Neuronal stem cell (in vitro differentiated cells): Measurements from ENCODE around the gene ENDOV.
A peak's percentile ranks its signal among the peaks of the same experiment; 100 is the strongest.

Experiments
- DNase-seq: peaks from one replicate; pipeline ENCODE4 v3.0.0-alpha.2; 2013; ENCODE audit warnings: low spot score
- H2AFZ ChIP-seq: one replicate; pipeline ENCODE4 v1.6.1; 2013; ENCODE audit warnings: mild to moderate bottlenecking, low read length, inconsistent platforms
- H2AK5ac ChIP-seq: 2 replicates; pipeline ENCODE4 v1.6.1; 2013; ENCODE audit warnings: low read depth, mild to moderate bottlenecking, inconsistent platforms, low read length, moderate library complexity, mixed read lengths
- H2BK120ac ChIP-seq: 2 replicates; pipeline ENCODE4 v1.6.1; 2013; ENCODE audit warnings: low read depth, mild to moderate bottlenecking, inconsistent platforms, low read length, moderate library complexity, mixed read lengths
- H2BK12ac ChIP-seq: one replicate; pipeline ENCODE4 v1.6.1; 2013; ENCODE audit warnings: low read length, inconsistent platforms
- H2BK15ac ChIP-seq: 2 replicates; pipeline ENCODE4 v1.6.1; 2013; ENCODE audit warnings: mild to moderate bottlenecking, low read length, inconsistent platforms, mixed read lengths
- H2BK5ac ChIP-seq: one replicate; pipeline ENCODE4 v1.6.1; 2013; ENCODE audit warnings: inconsistent platforms, mild to moderate bottlenecking, low read length, moderate library complexity
- H3K14ac ChIP-seq: one replicate; pipeline ENCODE4 v1.6.1; 2013; ENCODE audit warnings: low read length, inconsistent platforms
- H3K18ac ChIP-seq: 2 replicates; pipeline ENCODE4 v1.6.1; 2013; ENCODE audit warnings: low read length, inconsistent platforms
- H3K23ac ChIP-seq: 2 replicates; pipeline ENCODE4 v1.6.1; 2013; ENCODE audit warnings: low read depth, mild to moderate bottlenecking, mixed read lengths, low read length, inconsistent platforms; ENCODE audit not compliant: poor library complexity
- H3K27ac ChIP-seq: replicated peaks from 3 replicates; pipeline ENCODE4 v1.5.1; 2013; ENCODE audit warnings: low read length, inconsistent platforms
- H3K27me3 ChIP-seq, 3 experiments: 2 replicates each; pipeline ENCODE4 v1.6.1; 2013; ENCODE audit warnings: low read length in 3 of 3, mild to moderate bottlenecking in 2 of 3, inconsistent platforms in 1 of 3, low read depth in 1 of 3, mixed read lengths in 1 of 3, moderate library complexity in 1 of 3; ENCODE audit not compliant: control insufficient read depth in 3 of 3, insufficient read depth in 3 of 3
- H3K36me3 ChIP-seq, 2 donors: replicated peaks in 1 of 2; 2 replicates each; pipeline ENCODE4 v1.6.1; 2013; ENCODE audit warnings: low read length in 2 of 2; ENCODE audit not compliant: control insufficient read depth in 2 of 2, insufficient read depth in 2 of 2
- H3K4ac ChIP-seq: 2 replicates; pipeline ENCODE4 v1.6.1; 2013; ENCODE audit warnings: inconsistent platforms, mild to moderate bottlenecking, low read length, moderate library complexity
- H3K4me1 ChIP-seq, 2 donors: 1 replicate in 1 of 2; 2 replicates in 1 of 2; pipeline ENCODE4 v1.6.1; 2013; ENCODE audit warnings: low read length in 2 of 2, low read depth in 1 of 2; ENCODE audit not compliant: control insufficient read depth in 2 of 2, insufficient read depth in 1 of 2
- H3K4me2 ChIP-seq: one replicate; pipeline ENCODE4 v1.6.1; 2013; ENCODE audit warnings: mild to moderate bottlenecking, low read length, inconsistent platforms; ENCODE audit not compliant: insufficient read depth, poor library complexity, severe bottlenecking
- H3K4me3 ChIP-seq, 2 donors: 2 replicates each; pipeline ENCODE4 v1.5.1; 2013; ENCODE audit warnings: low read length in 2 of 2, mild to moderate bottlenecking in 2 of 2, inconsistent platforms in 1 of 2, moderate library complexity in 1 of 2
- H3K79me1 ChIP-seq: one replicate; pipeline ENCODE4 v1.6.1; 2013; ENCODE audit warnings: low read depth, mild to moderate bottlenecking, inconsistent platforms, low read length, moderate library complexity
- H3K9ac ChIP-seq: one replicate; pipeline ENCODE4 v1.6.1; 2013; ENCODE audit warnings: mild to moderate bottlenecking, low read depth, low read length, inconsistent platforms; ENCODE audit not compliant: poor library complexity
- H3K9me3 ChIP-seq, 2 donors: replicated peaks in 1 of 2; 2 replicates each; pipeline versions ENCODE3 to v1.6.1; 2013; ENCODE audit warnings: low read length in 2 of 2, mild to moderate bottlenecking in 2 of 2, inconsistent platforms in 1 of 2, low read depth in 1 of 2, mixed read lengths in 1 of 2, moderate library complexity in 1 of 2; ENCODE audit not compliant: control insufficient read depth in 2 of 2, insufficient read depth in 1 of 2
- H4K8ac ChIP-seq: one replicate; pipeline ENCODE4 v1.6.1; 2013; ENCODE audit warnings: low read depth, mild to moderate bottlenecking, inconsistent platforms, low read length, moderate library complexity
- H4K91ac ChIP-seq: one replicate; pipeline ENCODE4 v1.6.1; 2013; ENCODE audit warnings: low read length, low read depth, mild to moderate bottlenecking, inconsistent platforms; ENCODE audit not compliant: poor library complexity
- WGBS, 2 donors: extraction: QIAGEN DNeasy Blood & Tissue Kit; methylation state at CpG; one replicate each; pipeline ENCODE4 v1.1.7; 2013; ENCODE audit warnings: missing lambda C conversion rate in 2 of 2, mixed read lengths in 1 of 2; ENCODE audit not compliant: insufficient read length in 2 of 2, insufficient replicate concordance in 1 of 2; ENCODE audit errors: extremely low coverage in 2 of 2; 5-methylcytosine and 5-hydroxymethylcytosine counted together

ENDOV gene

DNA sequence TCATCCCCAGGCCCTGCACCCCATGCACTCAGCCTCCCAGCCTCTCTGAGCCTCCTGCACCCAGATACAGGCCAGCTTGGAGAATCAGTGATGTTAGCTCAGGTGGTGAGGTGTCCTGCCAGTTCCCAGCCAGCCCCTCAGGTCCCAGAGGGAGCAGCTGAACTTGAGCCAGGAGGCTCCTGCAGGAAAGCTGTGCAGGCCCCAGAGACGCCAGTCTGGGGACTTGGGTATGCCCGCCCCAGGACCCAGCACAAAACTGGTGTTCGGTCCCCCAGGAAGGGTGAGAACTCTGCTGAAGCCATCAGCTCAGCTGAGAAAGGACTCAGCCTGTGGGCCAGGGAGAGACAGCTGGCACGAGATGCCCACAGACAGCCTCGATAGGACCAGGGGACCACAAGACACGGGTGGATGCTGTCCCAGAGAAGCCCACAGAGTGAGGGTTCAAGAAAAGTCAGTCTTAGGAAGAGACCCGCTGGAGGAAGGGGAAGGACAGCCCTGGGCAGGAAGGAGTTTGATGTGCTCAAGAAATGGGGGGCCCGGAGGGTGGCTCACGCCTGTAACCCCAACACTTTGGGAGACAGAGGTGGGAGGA is 11.0 kb downstream of the ENDOV start:
- H3K4me1 ChIP-seq: peaks cover 0 to 1% of the 10 kb centered on the region in 2 donors
- H2BK120ac ChIP-seq: no peak overlapping the region
- no peak overlapping the region for H3K23ac ChIP-seq
- no peaks in the 10 kb centered on the region for H3K27me3 ChIP-seq
- H2AK5ac ChIP-seq: no peak overlapping the region
- H3K27ac ChIP-seq: no peak overlapping the region
- H3K9ac ChIP-seq: peak overlapping the region; percentile 24
- DNase-seq: no peak
- no peak overlapping the region for H4K91ac ChIP-seq
- H3K4me2 ChIP-seq: no peak overlapping the region
- H3K9me3 ChIP-seq: peaks cover 0 to 2% of the 10 kb centered on the region in 2 donors
- H3K18ac ChIP-seq: no peak overlapping the region
- no peaks in the 10 kb centered on the region for H3K36me3 ChIP-seq
- no peak overlapping the region for H3K4ac ChIP-seq
- WGBS, 2 donors: no CpG with 5 or more reads among the region's 9 CpGs
- no peak overlapping the region for H3K14ac ChIP-seq
- peak overlapping the region; percentile 87 for H2BK5ac ChIP-seq
- H3K4me3 ChIP-seq: peak overlapping the region in 1 of 2 donors; percentile 52
- H4K8ac ChIP-seq: no peak overlapping the region
- peaks cover 2% of the 10 kb centered on the region for H3K79me1 ChIP-seq
- no peak overlapping the region for H2BK12ac ChIP-seq
- no peak overlapping the region for H2AFZ ChIP-seq
- peak overlapping the region; percentile 26 for H2BK15ac ChIP-seq

- H4K8ac ChIP-seq: no peak overlapping the region
- H3K27me3 ChIP-seq: no peaks in the 10 kb centered on the region
- peak; percentile 76 for DNase-seq
- H2BK15ac ChIP-seq: no peak overlapping the region
- no peak overlapping the region for H3K4ac ChIP-seq
- no peak overlapping the region for H4K91ac ChIP-seq
- H3K23ac ChIP-seq: peak overlapping the region; percentile 5
- H3K36me3 ChIP-seq: no peaks in the 10 kb centered on the region
- no peak overlapping the region for H3K4me3 ChIP-seq
- H2BK120ac ChIP-seq: no peak overlapping the region
- peaks cover 0 to 1% of the 10 kb centered on the region in 2 donors for H3K4me1 ChIP-seq
- H3K27ac ChIP-seq: no peak overlapping the region
- H2BK5ac ChIP-seq: no peak overlapping the region
- no peak overlapping the region for H3K4me2 ChIP-seq
- H3K79me1 ChIP-seq: peaks cover 2% of the 10 kb centered on the region
- WGBS, 2 donors: no CpG with 5 or more reads among the region's 24 CpGs
- H2AK5ac ChIP-seq: peak overlapping the region; percentile 46
- H2BK12ac ChIP-seq: no peak overlapping the region
- H3K9ac ChIP-seq: peak overlapping the region; percentile 55
- peak overlapping the region; percentile 80 for H2AFZ ChIP-seq
- H3K18ac ChIP-seq: peak overlapping the region; percentile 49
- peaks cover 0 to 2% of the 10 kb centered on the region in 2 donors for H3K9me3 ChIP-seq
- H3K14ac ChIP-seq: no peak overlapping the region
Observed at GRCh38 chr17:80426671-80427326, 11.8 kb downstream of the ENDOV start.

DNA sequence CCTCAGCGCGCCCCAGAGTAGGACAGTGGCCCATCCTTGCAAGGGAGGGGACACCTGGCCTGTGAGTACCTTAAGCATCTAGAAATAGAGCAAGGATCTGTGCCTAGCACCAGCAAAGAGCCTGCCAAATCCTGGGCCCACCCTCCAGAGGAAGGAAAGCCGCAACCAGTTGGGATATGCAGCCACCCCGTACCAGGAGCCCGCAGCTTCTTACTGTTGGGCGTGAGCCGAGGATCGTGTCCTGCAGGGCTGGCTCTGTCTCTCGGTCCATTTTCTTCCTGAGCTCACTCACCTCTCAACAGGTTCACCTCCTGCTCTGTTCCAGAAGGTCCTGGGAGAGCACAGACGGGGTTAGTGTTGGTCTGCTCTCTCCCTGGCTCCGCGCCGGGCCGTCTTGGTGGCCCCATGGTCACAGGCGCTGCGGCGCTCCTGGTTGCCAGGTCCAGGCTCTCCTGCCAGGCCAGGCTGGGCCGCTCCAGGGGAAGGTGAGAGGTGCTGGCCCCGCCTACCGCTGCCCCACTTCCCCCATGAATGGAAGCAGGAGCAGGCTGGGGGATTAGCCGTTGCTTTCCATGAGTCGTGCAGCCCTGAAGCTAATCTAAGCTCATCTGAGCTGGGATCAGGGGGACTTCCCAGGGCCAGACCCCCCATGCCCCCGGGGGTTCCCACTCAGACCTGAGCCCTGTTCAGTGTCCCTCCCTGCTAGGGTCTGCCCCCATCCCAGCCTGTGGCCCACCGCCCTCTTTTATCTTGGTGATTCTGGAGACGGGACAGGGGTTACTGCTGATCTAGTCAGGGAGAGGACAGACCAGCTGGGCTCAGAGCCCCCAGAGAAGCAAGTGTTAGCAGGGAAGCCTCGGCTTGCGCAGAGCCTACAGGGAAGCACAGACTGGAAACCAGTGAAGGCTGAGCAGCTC is 12.7 kb downstream of the ENDOV start:
- no peak overlapping the region for H2BK5ac ChIP-seq
- no peak for DNase-seq
- no peak overlapping the region for H2AK5ac ChIP-seq
- peak overlapping the region; percentile 48 for H3K14ac ChIP-seq
- peaks cover 0 to 1% of the 10 kb centered on the region in 2 donors for H3K4me1 ChIP-seq
- no peak overlapping the region for H3K9ac ChIP-seq
- H3K4ac ChIP-seq: no peak overlapping the region
- no peak overlapping the region for H2BK120ac ChIP-seq
- H3K23ac ChIP-seq: no peak overlapping the region
- no peak overlapping the region for H2BK12ac ChIP-seq
- H3K36me3 ChIP-seq: no peaks in the 10 kb centered on the region
- H2BK15ac ChIP-seq: no peak overlapping the region
- no peak overlapping the region for H3K4me2 ChIP-seq
- H3K9me3 ChIP-seq: peaks cover 0 to 2% of the 10 kb centered on the region in 2 donors
- no peak overlapping the region for H3K27ac ChIP-seq
- no peak overlapping the region for H3K18ac ChIP-seq
- H4K91ac ChIP-seq: no peak overlapping the region
- no peak overlapping the region for H3K4me3 ChIP-seq
- peaks cover 2% of the 10 kb centered on the region for H3K79me1 ChIP-seq
- H4K8ac ChIP-seq: no peak overlapping the region
- peak overlapping the region; percentile 80 for H2AFZ ChIP-seq
- no CpG with 5 or more reads among the region's 27 CpGs for WGBS, 2 donors
- no peaks in the 10 kb centered on the region for H3K27me3 ChIP-seq

GRCh38 chr17:80428363-80428762 is 13.4 kb downstream of the ENDOV start:
- peaks cover 0 to 1% of the 10 kb centered on the region in 2 donors for H3K4me1 ChIP-seq
- WGBS, 2 donors: no CpG with 5 or more reads among the region's 12 CpGs

More at GRCh38 chr17:80428363-80428762, 13.4 kb downstream of the ENDOV start:
- H3K18ac ChIP-seq: no peak overlapping the region
- no peaks in the 10 kb centered on the region for H3K36me3 ChIP-seq
- H2BK5ac ChIP-seq: peak overlapping the region; percentile 77
- H4K91ac ChIP-seq: no peak overlapping the region
- peak overlapping the region; percentile 41 for H2BK120ac ChIP-seq
- no peak overlapping the region for H2BK12ac ChIP-seq
- H3K79me1 ChIP-seq: peaks cover 2% of the 10 kb centered on the region
- H3K27ac ChIP-seq: no peak overlapping the region
- H3K14ac ChIP-seq: no peak overlapping the region
- no peaks in the 10 kb centered on the region for H3K27me3 ChIP-seq
- no peak overlapping the region for H3K23ac ChIP-seq
- no peak overlapping the region for H3K4me3 ChIP-seq
- H2AFZ ChIP-seq: no peak overlapping the region
- H2AK5ac ChIP-seq: no peak overlapping the region
- no peak overlapping the region for H3K4ac ChIP-seq
- H3K4me2 ChIP-seq: no peak overlapping the region
- H3K9me3 ChIP-seq: peaks cover 0 to 2% of the 10 kb centered on the region in 2 donors
- DNase-seq: no peak
- H4K8ac ChIP-seq: no peak overlapping the region
- no peak overlapping the region for H3K9ac ChIP-seq
- H2BK15ac ChIP-seq: no peak overlapping the region
